Right lobe of liver (tissue), 6 donors: ENCODE data around the gene PTPRM. TPM values are rescaled to one million over a fixed set of nuclear protein-coding genes. Genes with fewer than 3 reads are reported as not detected.

Source experiments
- ATAC-seq, 4 donors: fragments of 200-7000 bp; cut with Tn5 transposase; one replicate each; pipeline ENCODE4 v1.9.1; 2020; ENCODE audit warnings: mild to moderate bottlenecking in 4 of 4, moderate library complexity in 4 of 4
- DNase-seq, 3 donors: peaks; one replicate each; pipeline ENCODE4 v3.0.0-alpha.2; 2020
- H3K27ac ChIP-seq, 3 donors: fragments of 200-600 bp; one replicate each; pipeline ENCODE4 v1.8.0; 2022
- H3K27me3 ChIP-seq, 2 donors: fragments of 200-600 bp; one replicate each; pipeline ENCODE4 v1.8.0; 2022
- H3K36me3 ChIP-seq, 4 donors: fragments of 200-600 bp; sonication (generic) in 1 of 4; one replicate each; pipeline versions ENCODE4 v1.5.1 to v1.8.0; 2017 to 2022; ENCODE audit warnings: control low read depth in 1 of 4
- H3K4me1 ChIP-seq, 4 donors: fragments of 200-600 bp; sonication (generic) in 1 of 4; one replicate each; pipeline versions ENCODE4 v1.5.1 to v1.8.0; 2017 to 2022; ENCODE audit warnings: control low read depth in 1 of 4
- H3K4me3 ChIP-seq, 3 donors: fragments of 200-600 bp; one replicate each; pipeline ENCODE4 v1.8.0; 2022
- H3K9me3 ChIP-seq, 4 donors: fragments of 200-600 bp; sonication (generic) in 1 of 4; one replicate each; pipeline versions ENCODE4 v1.5.1 to v1.8.0; 2017 to 2022; ENCODE audit warnings: control low read depth in 1 of 4
- POLR2A ChIP-seq: fragments of 450-650 bp; IDR thresholded peaks from one replicate; pipeline ENCODE4 v1.6.1; 2017; ENCODE audit warnings: antibody characterized with exemption, mild to moderate bottlenecking
- WGBS: methylation state at CpG from one replicate; pipeline ENCODE4 v1.1.6; 2018; ENCODE audit warnings: low coverage, low lambda C conversion rate; ENCODE audit not compliant: insufficient coverage; ENCODE audit errors: missing lambda C conversion rate; 5-methylcytosine and 5-hydroxymethylcytosine counted together
- intact Hi-C, 2 donors: fragments of 100-400 bp; cut with DNase I; formaldehyde crosslinking; loops; one replicate each; pipeline versions ENCODE4 v1.11.2 to v1.14.1; 2022
- total RNA-seq, 6 experiments: library from RNA; depleted of rRNA in 2 of 6; stranded (reverse); fragments of >200 nt in 2 of 6; fragmentation: NEBNext Ultra II Directional in 3 of 6; extraction: Animal tissue kit (Norgen Biotek cat#: 25700) in 3 of 6; gene quantifications; one replicate each; pipeline versions ENCODE4 v1.1.0 to v1.2.4, GENCODE V29; 2016 to 2023
- TF ChIP-seq, protein P1 (sequence below), 4 donors: fragments of 200-600 bp in 3 of 4; fragments of 450-650 bp in 1 of 4; IDR thresholded peaks; one replicate each; pipeline versions ENCODE4 v1.5.1 to v1.8.0; 2016 to 2022; ENCODE audit warnings: antibody characterized with exemption in 4 of 4, mild to moderate bottlenecking in 2 of 4
- donor health status: DM: no; HTN: yes; CAD: no.
- donor health status: DM: no; HTN: no; CAD: no.
- donor health status: DM: no; HTN: no; CAD: no.
- donor health status: DM: no; HTN: yes; CAD: no.
- donor health status: DM: no; HTN: yes; CAD: no.

PTPRM gene
- total RNA-seq, 6 experiments from 2014 or later = 15.1 to 45.7 (median 26.5) TPM

DNA sequence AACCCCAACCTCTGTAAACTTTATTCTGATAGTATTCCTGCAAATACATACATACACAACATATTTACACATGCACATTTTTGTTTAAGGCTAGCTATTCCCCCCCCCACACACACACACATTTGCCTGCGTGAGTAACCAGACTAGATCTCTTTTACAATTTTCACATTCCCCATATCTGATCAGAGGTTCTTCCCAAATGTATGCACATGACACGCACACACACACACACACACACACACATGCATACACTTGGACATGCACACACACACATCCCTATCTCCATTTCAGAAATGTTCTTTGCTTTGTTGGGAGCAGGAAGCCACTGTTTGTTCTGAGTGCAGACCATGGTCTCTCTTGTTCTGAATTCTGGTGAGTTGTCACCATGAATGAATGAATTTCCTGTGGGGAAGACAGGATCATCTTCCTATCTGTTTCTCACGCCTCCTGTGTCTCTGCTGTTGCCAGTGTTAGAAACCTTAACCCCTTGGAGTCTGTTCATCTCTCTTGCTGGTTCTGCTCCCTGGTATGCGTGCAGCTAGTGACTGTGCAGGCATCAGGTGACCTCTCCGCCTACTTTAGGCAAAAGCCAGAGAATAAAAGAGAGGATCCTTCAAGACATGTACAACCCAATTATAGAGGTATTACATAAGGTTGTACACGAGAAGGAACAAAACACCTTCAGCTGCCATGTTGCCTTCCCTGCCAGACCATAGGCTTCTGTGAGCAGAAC is 791.1 kb downstream of the PTPRM start:
- Histone ChIP-seq H3K4me1 (no peaks in the 10 kb centered on the region), H3K27ac (no peak overlapping the region), H3K27me3 (no peaks in the 10 kb centered on the region), H3K9me3 (no peaks in the 10 kb centered on the region), H3K36me3 (no peaks in the 10 kb centered on the region), H3K4me3 (no peak overlapping the region)
- DNase-seq (no peak), ATAC-seq (no peak)
- WGBS = 72% methylated on average over 6 of the region's 6 CpGs
- TF ChIP-seq, protein P1, sequence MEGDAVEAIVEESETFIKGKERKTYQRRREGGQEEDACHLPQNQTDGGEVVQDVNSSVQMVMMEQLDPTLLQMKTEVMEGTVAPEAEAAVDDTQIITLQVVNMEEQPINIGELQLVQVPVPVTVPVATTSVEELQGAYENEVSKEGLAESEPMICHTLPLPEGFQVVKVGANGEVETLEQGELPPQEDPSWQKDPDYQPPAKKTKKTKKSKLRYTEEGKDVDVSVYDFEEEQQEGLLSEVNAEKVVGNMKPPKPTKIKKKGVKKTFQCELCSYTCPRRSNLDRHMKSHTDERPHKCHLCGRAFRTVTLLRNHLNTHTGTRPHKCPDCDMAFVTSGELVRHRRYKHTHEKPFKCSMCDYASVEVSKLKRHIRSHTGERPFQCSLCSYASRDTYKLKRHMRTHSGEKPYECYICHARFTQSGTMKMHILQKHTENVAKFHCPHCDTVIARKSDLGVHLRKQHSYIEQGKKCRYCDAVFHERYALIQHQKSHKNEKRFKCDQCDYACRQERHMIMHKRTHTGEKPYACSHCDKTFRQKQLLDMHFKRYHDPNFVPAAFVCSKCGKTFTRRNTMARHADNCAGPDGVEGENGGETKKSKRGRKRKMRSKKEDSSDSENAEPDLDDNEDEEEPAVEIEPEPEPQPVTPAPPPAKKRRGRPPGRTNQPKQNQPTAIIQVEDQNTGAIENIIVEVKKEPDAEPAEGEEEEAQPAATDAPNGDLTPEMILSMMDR (IDR thresholded peaks at IDR 0.05) = no peak
- TF ChIP-seq POLR2A = no peak
- intact Hi-C loops = no loop called here

DNA sequence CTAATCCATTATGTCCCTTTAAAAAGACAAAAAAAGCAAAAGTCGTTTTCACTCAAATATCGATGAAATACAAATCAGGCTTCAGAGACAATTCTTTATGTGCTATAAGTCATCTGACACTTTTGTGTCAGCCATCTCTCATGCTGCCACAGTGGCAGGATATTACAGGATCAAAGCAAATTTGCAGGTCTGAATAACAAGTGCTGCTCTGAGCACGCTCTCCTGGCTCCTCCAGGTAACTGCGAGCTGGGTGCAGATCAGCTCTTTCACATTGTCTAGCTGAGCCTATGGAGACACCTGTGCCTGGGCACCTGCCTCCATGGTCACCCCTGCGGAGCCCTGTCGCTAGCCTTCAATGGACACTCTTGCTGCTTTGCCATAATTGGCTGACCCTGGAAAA is 792.0 kb downstream of the PTPRM start:
- Histone ChIP-seq H3K27ac (no peak overlapping the region), H3K9me3 (no peaks in the 10 kb centered on the region), H3K4me1 (no peaks in the 10 kb centered on the region), H3K36me3 (no peaks in the 10 kb centered on the region), H3K4me3 (no peak overlapping the region), H3K27me3 (no peaks in the 10 kb centered on the region)
- TF ChIP-seq POLR2A = no peak
- TF ChIP-seq, protein P1 (IDR thresholded peaks at IDR 0.05) = peak in 1 of 4 donors; percentile 13
- 92% methylated on average over 2 of the region's 6 CpGs for WGBS
- peak in 2 of 4 donors; percentile 39 to 44 for ATAC-seq
- DNase-seq = no peak
- intact Hi-C loops = no loop called here

DNA sequence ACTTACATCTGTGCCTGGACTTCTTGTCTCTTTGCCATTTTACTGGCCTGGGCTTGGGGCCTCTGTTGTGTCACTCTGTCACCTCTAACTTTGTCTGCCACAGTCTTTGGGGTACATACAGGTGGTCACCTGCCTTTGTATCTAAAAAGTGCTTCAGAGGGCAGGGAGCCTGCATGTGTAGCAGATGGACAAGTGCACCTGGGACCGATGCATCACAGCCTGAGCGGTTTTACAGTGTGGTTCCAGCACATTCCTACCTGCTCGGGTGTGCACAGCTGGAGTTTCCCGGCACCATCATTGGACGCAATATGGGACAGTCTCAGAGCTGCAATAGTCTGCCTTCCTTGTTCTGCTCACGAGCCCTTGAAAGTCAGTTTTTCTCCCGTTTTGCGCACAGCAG is 792.4 kb downstream of the PTPRM start:
- no peaks in the 10 kb centered on the region for H3K4me1 ChIP-seq
- WGBS = 96% methylated on average over 5 of the region's 8 CpGs
- no peak overlapping the region for H3K4me3 ChIP-seq
- H3K9me3 ChIP-seq = no peaks in the 10 kb centered on the region
- ATAC-seq = no peak
- no peak for DNase-seq
- H3K27ac ChIP-seq = no peak overlapping the region
- H3K27me3 ChIP-seq = no peaks in the 10 kb centered on the region
- intact Hi-C loops = no loop called here
- no peaks in the 10 kb centered on the region for H3K36me3 ChIP-seq
- no peak for TF ChIP-seq POLR2A
- TF ChIP-seq, protein P1 (IDR thresholded peaks at IDR 0.05) = no peak

DNA sequence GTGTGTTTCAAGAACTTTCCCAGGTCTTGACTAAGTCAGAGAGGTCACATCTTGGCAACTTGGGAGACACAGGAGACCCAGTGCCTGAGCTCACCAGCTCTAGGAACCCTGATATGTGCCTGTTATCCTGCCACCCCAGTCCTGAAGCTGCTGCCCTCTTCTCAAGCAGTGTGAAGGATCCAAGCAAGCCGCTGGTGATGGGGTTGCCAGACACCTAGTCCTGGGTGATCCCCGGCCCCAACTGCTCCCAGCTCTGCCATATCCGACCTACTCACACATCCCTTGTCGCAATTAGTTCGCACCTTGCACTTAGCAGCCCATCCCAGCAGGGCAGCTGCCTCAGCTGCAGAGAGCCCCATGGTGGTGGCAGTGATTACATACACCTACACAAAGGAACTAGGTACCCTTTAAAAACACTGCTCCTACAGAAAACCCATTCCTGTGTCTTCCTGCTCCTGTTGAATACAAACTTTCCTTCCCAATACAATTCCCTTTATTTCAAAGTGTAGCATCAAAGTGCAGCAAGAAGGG is 794.9 kb downstream of the PTPRM start:
- H3K27me3 ChIP-seq = no peaks in the 10 kb centered on the region
- ATAC-seq = peak in 1 of 4 donors; percentile 14
- intact Hi-C loops = no loop called here
- H3K4me3 ChIP-seq = no peak overlapping the region
- TF ChIP-seq, protein P1 (IDR thresholded peaks at IDR 0.05) = no peak
- no peak for TF ChIP-seq POLR2A
- H3K27ac ChIP-seq = no peak overlapping the region
- DNase-seq = no peak
- H3K9me3 ChIP-seq = no peaks in the 10 kb centered on the region
- 88% methylated on average over 3 of the region's 5 CpGs for WGBS
- H3K36me3 ChIP-seq = no peaks in the 10 kb centered on the region
- no peaks in the 10 kb centered on the region for H3K4me1 ChIP-seq
